Keratinocyte (primary cell): ENCODE results near the gene XIRP2. TPM values are rescaled to one million over a fixed set of nuclear protein-coding genes. Genes with fewer than 3 reads are reported as not detected.
A peak's percentile ranks its signal among the peaks of the same experiment; 100 is the strongest.

ENCODE experiments used
- DNase-seq: peaks from one replicate; pipeline ENCODE4 v3.0.0-alpha.2; 2011; ENCODE audit warnings: low read depth, missing footprints, low spot score
- FAIRE-seq: peaks from 2 replicates; lab custom pipeline; 2011; peaks lifted over from hg19 to GRCh38; lab: Jason Lieb, UNC
- H2AFZ ChIP-seq: 2 replicates; pipeline ENCODE4 v1.6.0; 2012; ENCODE audit warnings: low read length, control low read depth, inconsistent platforms; ENCODE audit not compliant: control insufficient read depth
- H3K27ac ChIP-seq: 2 replicates; pipeline ENCODE4 v1.5.1; 2011; ENCODE audit warnings: low read length; ENCODE audit not compliant: control insufficient read depth, insufficient read depth
- H3K27me3 ChIP-seq: 3 replicates; pipeline ENCODE4 v1.6.0; 2011; ENCODE audit warnings: low read length; ENCODE audit not compliant: control insufficient read depth, insufficient read depth; ENCODE audit errors: extremely low read depth
- H3K36me3 ChIP-seq, 2 experiments: 2 replicates in 1 of 2; 3 replicates in 1 of 2; pipeline ENCODE4 v1.5.1; 2011; ENCODE audit warnings: low read length in 2 of 2, mild to moderate bottlenecking in 1 of 2; ENCODE audit not compliant: control insufficient read depth in 2 of 2, insufficient read depth in 2 of 2; ENCODE audit errors: extremely low read depth in 1 of 2
- H3K4me1 ChIP-seq: 3 replicates; pipeline ENCODE4 v1.5.1; 2011; ENCODE audit warnings: low read length; ENCODE audit not compliant: control insufficient read depth, insufficient read depth; ENCODE audit errors: extremely low read depth
- H3K4me2 ChIP-seq: 3 replicates; pipeline ENCODE4 v1.6.0; 2011; ENCODE audit warnings: low read depth, low read length; ENCODE audit not compliant: control insufficient read depth, insufficient read depth; ENCODE audit errors: extremely low read depth
- H3K4me3 ChIP-seq, 3 experiments: fragments of 200-600 bp in 1 of 3; sonication (generic) in 1 of 3; 2 replicates in 2 of 3; 3 replicates in 1 of 3; pipeline ENCODE4 v1.5.1; 2011 to 2016; ENCODE audit warnings: low read length in 3 of 3, mild to moderate bottlenecking in 3 of 3, control low read depth in 2 of 3, inconsistent platforms in 1 of 3, low read depth in 1 of 3, mixed read lengths in 1 of 3, mixed run types in 1 of 3, moderate library complexity in 1 of 3; ENCODE audit not compliant: control insufficient read depth in 2 of 3, insufficient read depth in 2 of 3; ENCODE audit errors: extremely low read depth in 1 of 3
- H3K79me2 ChIP-seq: 2 replicates; pipeline ENCODE4 v1.6.0; 2012; ENCODE audit warnings: low read length; ENCODE audit not compliant: control insufficient read depth, insufficient read depth
- H3K9ac ChIP-seq: 3 replicates; pipeline ENCODE4 v1.6.0; 2011; ENCODE audit warnings: low read length; ENCODE audit not compliant: control insufficient read depth, insufficient read depth; ENCODE audit errors: extremely low read depth
- H3K9me1 ChIP-seq: 3 replicates; pipeline ENCODE4 v1.6.0; 2011; ENCODE audit warnings: low read length; ENCODE audit not compliant: control insufficient read depth, insufficient read depth; ENCODE audit errors: extremely low read depth
- H3K9me3 ChIP-seq: 2 replicates; pipeline ENCODE4 v1.5.1; 2012; ENCODE audit warnings: low read depth, low read length; ENCODE audit not compliant: control insufficient read depth
- H4K20me1 ChIP-seq: 3 replicates; pipeline ENCODE4 v1.6.0; 2011; ENCODE audit warnings: low read length; ENCODE audit not compliant: control insufficient read depth, insufficient read depth; ENCODE audit errors: extremely low read depth
- CTCF ChIP-seq, 3 experiments: IDR thresholded peaks in 1 of 3; conservative IDR thresholded peaks in 1 of 3; optimal IDR thresholded peaks in 1 of 3; 2 replicates in 2 of 3; 3 replicates in 1 of 3; pipeline versions ENCODE3 to v1.5.1; 2011; ENCODE audit warnings: low read length in 3 of 3, mild to moderate bottlenecking in 3 of 3, moderate library complexity in 2 of 3, control low read depth in 1 of 3, inconsistent platforms in 1 of 3; ENCODE audit not compliant: insufficient read depth in 2 of 3; ENCODE audit errors: extremely low read depth in 1 of 3
- EZH2 ChIP-seq: IDR thresholded peaks from one replicate; pipeline ENCODE4 v1.6.1; 2012; ENCODE audit warnings: inconsistent platforms, mild to moderate bottlenecking, low read length, moderate library complexity
- dilution Hi-C: fragments of 300-500 bp; cut with MboI; formaldehyde crosslinking; loops from one replicate; pipeline ENCODE4 v1.7.0; 2020; ENCODE audit warnings: low sequenced_read_pairs; ENCODE audit not compliant: extremely low pct_ligation_motif_present
- polyA plus RNA-seq, 5 experiments: library from polyadenylated mRNA; depleted of rRNA in 3 of 5; stranded (reverse) in 3 of 5; stranded (forward) in 1 of 5; unstranded in 1 of 5; fragments of >200 nt; gene quantifications; 1 replicate in 1 of 5; 2 replicates in 3 of 5; 3 replicates in 1 of 5; pipeline versions ENCODE4 v1.2.1 to v1.2.3, GENCODE V29; 2011 to 2012; ENCODE audit warnings: missing spikeins in 2 of 5, low read depth in 1 of 5, low replicate concordance in 1 of 5

XIRP2 gene
- polyA plus RNA-seq, 1 donor (not counting 4 experiments of a cell fraction or from before 2014, with no cell fraction given), result 0.01 TPM

- H3K36me3 ChIP-seq, result no peaks in the 10 kb centered on the region
- no peaks in the 10 kb centered on the region for H3K9me3 ChIP-seq
- H3K9me1 ChIP-seq, result no peaks in the 10 kb centered on the region
- no peak overlapping the region for H2AFZ ChIP-seq
- no peak overlapping the region for H3K4me3 ChIP-seq
- H3K9ac ChIP-seq, result no peak overlapping the region
- no peaks in the 10 kb centered on the region for H3K27me3 ChIP-seq
- FAIRE-seq (peak; percentile 44), DNase-seq (no peak)
- TF ChIP-seq CTCF (optimal IDR thresholded peaks at IDR 0.05 in 1 of 3, IDR thresholded peaks at IDR 0.05 in 1 of 3, conservative IDR thresholded peaks at IDR 0.05 in 1 of 3; ENCODE audit: extremely low read depth in 1 of 3, insufficient read depth in 2 of 3, low read length in 3 of 3) (no peak), EZH2 (no peak)
- no peak overlapping the region for H3K4me2 ChIP-seq
- no peaks in the 10 kb centered on the region for H3K79me2 ChIP-seq
- dilution Hi-C loops, result no loop called here
- H3K4me1 ChIP-seq, result peaks cover 1% of the 10 kb centered on the region
- no peaks in the 10 kb centered on the region for H4K20me1 ChIP-seq
- no peak overlapping the region for H3K27ac ChIP-seq
Observed at GRCh38 chr2:167187049-167187727, 298.9 kb downstream of the XIRP2 start.

GRCh38 chr2:167187978-167188967 is 300.0 kb downstream of the XIRP2 start:
- FAIRE-seq, result no peak
- H2AFZ ChIP-seq, result peak overlapping the region; percentile 19

More at GRCh38 chr2:167187978-167188967, 300.0 kb downstream of the XIRP2 start:
- Histone ChIP-seq H3K27me3 (no peaks in the 10 kb centered on the region), H3K27ac (no peak overlapping the region), H3K4me3 (no peak overlapping the region), H3K9ac (no peak overlapping the region), H3K9me1 (no peaks in the 10 kb centered on the region), H3K4me1 (no peaks in the 10 kb centered on the region), H3K4me2 (no peak overlapping the region), H3K9me3 (no peaks in the 10 kb centered on the region), H3K79me2 (no peaks in the 10 kb centered on the region), H3K36me3 (no peaks in the 10 kb centered on the region), H4K20me1 (no peaks in the 10 kb centered on the region)
- TF ChIP-seq EZH2 (no peak), CTCF (optimal IDR thresholded peaks at IDR 0.05 in 1 of 3, IDR thresholded peaks at IDR 0.05 in 1 of 3, conservative IDR thresholded peaks at IDR 0.05 in 1 of 3; ENCODE audit: extremely low read depth in 1 of 3, insufficient read depth in 2 of 3, low read length in 3 of 3) (no peak)
- dilution Hi-C loops, result no loop called here
- DNase-seq, result no peak
